ENCODE data around the gene DNA2.

Gene DNA2

DNA sequence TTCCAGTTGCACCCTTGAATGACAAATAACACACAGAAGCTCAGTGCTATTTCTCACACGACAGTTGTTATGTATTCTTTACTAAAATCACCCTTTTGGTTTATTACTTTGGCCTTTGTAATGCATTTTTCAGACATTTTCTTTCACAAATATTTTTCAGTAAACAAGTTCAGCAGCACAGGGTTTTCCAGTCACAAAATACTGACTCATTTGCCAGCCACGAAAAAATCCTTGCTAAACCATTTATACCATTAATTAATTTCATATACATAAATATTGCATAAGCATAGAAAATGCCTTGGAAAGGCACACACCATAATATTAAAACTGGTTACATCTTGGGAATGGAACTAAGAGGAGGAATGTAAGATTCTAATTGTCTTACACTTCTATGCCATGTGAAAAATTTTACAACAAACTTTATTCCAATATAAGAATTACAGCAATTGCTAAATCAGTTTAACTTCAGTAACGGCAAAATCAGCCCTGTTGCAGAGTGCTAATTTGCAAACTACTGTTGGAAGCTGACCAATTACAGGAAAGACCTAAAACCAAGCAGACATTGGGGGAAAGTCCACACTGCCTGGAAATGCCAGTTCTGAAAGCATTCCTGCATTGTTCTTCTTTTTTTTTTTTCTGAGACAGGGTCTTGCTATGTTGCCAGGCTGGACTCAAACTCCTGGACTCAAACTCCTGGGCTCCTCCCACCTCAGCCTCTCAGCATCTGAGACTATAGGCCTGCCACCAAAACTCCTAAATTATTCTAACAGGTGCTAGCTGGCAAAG is 107.5 kb downstream of the DNA2 start:
- no peak for DNase-seq (ENCODE audit: low read depth in 2 of 2)

Data from stimulated activated CD8-positive, alpha-beta memory T cell treated with anti-CD3 and anti-CD28 coated beads, Interleukin-15, amount 100 ng/mL, for 48 hours (primary cell).